Activated CD8-positive, alpha-beta memory T cell treated with anti-CD3 and anti-CD28 coated beads, Interleukin-2, amount 50 U/mL, for 4 hours (primary cell): ENCODE data around the gene SREBF1.

ENCODE experiments used
- DNase-seq: peaks from one replicate; pipeline ENCODE4 v3.0.0-alpha.2; 2020

SREBF1 gene

DNA sequence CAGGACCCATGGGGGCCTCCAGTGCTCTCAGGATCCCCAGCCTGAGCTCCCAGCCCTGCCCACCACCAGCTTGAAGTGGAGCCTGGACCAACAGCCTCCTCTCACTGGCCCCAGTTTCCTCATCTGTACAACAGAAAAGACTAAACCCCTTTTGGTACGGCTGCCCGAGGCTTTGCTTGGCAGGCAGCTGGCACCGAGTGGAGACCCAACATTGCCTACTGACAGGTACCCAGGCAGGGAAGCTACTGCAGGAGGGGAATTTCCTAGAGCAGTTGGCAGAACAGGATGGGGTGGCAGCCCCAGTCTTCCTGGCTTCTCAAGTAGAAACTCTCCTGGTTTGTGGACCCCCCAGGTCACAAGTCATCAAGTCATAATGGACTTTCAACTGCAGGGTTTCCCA lies 14.2 kb downstream of the SREBF1 start:
- no peak for DNase-seq

DNA sequence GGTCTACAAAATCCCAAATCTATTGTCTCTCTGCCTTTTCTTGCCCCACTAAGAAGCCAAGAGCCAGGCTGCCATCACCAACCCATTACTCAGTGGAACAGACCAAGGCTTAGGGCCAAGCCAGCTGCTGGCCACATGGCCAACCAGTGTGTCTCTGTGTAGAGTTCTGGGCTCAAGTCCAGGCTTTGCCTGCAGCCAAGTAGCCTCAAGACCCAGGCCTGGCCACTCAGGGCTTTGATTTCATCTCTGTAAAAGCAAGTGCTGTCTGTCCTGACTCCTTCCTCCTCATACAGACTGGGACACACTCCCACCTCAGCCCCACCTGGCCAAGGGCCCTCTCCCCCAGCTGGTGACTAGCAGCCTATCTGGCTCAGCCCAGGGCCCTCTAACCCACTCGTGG lies 14.6 kb downstream of the SREBF1 start:
- no peak for DNase-seq

DNA sequence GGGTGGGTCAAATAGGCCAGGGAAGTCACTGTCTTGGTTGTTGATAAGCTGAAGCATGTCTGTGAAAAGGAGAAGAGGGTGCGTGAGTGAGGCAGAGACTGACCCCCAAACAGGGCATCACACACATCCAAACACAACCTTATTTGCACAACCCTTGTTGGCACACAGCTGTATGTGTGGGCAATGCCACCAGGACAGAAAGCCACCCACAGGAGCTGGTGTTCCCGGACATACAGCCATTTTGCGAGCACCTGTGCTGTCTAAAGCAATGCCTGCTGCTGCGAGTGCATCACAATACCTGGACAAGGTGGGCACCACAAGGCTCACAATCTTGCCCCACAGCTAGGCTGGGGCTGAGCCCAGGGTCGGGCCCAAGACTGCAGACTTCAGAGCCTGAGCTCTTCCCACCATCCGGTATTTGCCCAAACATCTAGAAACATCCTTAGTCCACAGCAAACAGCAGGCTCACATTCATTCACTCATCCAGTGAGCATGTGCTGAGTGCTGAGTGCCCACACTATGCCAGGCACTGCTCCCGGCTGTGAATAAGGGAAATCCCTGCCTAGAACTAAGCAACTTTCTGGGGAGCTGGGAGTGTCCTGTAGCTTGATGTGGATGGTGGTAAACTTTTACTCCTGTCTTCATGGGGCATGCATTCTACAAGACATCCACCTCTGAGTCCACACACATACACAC lies 16.2 kb downstream of the SREBF1 start:
- DNase-seq, result no peak

DNA sequence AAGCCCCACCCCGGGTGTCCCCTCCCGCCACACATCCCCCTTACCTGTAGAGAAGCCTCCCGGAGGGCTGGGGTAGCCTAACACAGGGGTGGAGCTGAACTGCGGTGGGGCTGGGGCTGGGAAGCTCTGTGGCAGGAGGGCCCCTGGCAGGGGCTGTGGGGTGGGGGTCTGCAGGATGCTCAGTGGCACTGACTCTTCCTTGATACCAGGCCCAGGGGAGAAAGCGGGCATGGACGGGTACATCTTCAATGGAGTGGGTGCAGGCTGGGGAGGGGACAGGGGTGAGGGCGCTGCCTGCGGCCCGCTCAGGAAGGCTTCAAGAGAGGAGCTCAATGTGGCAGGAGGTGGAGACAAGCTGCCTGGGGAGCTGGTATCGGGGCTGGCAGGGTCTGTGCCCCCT lies 16.7 kb downstream of the SREBF1 start:
- DNase-seq, result no peak

DNA sequence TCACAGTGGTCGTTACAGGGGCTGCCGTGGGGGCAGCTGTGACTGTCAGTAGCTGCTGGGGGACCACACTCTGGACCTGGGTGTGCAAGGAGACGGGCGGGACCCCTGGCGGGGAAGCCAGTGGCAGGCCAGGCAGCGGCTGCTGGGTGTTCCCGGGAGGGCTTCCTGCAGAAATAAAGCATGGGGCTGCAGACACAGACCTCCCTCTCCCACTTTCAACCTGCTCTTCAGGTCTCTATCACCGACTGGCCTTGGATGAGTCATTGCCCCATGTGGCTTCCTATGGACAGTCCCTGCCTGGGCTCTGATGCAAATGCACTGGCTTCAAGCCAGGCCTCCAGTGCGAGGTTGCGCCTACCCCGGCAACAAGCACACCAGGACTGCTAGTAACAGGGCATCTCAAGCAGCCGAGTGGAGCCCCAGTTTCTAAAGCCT lies 17.2 kb downstream of the SREBF1 start:
- peak; percentile 59 for DNase-seq

DNA sequence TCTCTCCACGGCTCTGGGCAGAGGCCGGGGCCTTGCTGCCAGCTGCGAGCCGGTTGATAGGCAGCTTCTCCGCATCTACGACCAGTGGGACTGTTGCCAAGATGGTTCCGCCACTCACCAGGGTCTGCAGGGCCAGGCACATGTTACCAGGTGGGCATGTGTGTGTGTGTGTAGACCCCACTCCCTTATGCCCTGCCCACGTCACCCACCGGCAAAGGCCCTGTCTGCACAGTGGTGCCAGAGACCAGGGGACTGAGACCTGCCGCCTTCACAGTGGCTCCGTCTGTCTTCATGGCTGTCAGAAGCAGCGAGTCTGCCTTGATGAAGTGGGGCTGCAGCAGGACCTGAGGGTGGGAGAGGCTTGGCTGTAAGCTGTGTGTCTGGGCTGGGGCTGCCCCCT lies 17.7 kb downstream of the SREBF1 start:
- DNase-seq, result no peak

DNA sequence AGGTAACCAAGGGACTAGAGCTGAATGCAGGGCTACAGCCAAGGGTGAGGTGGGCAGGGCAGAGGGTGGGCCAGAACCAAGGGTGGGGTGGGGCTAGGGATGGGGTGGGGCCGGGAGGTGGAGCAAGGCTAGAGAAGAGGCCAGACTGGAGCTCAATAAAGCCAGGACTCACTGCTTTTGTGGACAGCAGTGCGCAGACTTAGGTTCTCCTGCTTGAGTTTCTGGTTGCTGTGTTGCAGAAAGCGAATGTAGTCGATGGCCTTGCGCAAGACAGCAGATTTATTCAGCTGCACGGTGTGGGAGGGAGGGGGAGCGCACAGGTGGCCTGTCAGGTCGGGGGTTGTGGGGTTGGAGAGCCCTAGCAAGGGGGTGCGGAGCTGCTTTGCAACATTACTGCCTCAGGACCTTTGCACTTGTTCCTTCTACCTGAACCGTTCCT lies 18.7 kb downstream of the SREBF1 start:
- no peak for DNase-seq

DNA sequence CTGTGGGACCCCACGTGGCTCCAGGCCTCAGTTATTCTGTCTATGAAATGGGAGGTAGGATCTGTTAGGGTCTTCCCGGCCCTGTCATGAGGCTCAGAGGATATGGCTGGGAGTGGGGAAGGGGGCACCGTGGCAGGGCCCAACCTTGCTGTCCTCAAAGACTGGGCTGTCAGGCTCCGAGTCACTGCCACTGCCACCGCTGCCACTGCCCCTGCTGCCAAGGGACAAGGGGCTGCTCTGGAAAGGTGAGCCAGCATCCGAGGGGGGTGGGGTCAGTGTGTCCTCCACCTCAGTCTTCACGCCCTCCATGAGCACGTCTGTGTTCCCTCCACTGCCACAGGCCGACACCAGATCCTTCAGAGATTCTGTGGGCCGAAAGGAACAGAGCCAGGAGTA lies 19.2 kb downstream of the SREBF1 start:
- no peak for DNase-seq

DNA sequence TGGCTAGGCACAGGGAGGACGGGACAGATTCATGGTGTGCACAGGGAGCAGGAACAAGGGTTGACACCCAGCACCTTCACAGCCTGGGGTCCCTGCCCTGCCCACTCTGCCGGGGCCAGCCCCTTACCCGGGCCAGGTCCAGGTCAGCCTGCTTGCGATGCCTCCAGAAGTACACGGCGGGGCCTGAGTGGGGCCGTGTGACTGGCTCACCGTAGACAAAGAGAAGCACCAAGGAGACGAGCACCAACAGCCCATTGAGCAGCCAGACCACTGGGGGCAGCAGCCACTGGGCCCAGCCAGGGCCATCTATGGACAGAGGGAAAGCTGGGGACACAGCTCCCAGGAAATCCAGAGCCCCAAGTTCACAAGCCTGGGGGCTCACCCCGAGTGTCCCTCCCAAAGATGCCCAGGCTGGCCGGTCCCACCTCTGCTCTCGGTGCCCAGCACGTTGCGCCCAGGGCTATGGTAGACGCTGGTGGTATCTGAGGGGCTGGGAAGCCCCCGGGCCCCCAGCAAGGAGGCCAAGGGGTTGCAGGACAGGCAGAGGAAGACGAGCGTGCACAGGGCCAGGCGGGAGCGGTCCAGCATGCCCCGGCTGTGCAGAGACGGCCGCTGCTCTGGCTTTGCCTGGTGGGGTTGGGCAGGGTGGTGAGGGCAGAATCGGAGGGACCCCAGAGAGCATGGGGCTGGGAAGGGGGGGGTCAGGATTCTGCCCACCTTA lies 19.8 kb downstream of the SREBF1 start:
- DNase-seq, result no peak

DNA sequence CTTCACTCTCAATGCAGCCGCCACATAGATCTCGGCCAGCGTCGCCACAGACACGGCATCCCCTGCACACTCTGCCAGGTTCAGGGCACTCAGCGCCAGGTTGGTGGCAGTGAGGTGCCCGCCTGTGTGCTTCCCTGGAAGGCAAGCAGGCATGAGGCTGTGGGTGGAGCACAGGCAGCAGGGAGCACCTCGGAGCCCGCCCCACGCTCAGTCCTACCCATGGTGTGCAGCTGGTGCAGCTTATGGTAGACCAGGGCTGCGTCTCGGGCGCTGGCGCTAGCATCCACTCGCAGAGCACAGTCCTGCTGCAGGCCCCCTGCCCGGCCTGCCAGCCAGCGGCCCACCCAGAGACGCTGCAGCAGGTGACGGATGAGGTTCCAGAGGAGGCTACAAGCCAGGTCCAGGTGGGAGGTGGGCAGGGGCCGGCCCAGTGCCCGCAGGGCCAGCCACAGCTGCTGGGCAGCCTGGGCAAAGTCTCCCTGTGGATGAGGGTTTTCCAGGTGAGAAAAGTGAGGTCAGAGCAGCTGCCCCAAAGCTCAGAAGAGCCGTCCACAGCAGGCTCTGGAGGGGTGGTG lies 20.5 kb downstream of the SREBF1 start:
- no peak for DNase-seq

DNA sequence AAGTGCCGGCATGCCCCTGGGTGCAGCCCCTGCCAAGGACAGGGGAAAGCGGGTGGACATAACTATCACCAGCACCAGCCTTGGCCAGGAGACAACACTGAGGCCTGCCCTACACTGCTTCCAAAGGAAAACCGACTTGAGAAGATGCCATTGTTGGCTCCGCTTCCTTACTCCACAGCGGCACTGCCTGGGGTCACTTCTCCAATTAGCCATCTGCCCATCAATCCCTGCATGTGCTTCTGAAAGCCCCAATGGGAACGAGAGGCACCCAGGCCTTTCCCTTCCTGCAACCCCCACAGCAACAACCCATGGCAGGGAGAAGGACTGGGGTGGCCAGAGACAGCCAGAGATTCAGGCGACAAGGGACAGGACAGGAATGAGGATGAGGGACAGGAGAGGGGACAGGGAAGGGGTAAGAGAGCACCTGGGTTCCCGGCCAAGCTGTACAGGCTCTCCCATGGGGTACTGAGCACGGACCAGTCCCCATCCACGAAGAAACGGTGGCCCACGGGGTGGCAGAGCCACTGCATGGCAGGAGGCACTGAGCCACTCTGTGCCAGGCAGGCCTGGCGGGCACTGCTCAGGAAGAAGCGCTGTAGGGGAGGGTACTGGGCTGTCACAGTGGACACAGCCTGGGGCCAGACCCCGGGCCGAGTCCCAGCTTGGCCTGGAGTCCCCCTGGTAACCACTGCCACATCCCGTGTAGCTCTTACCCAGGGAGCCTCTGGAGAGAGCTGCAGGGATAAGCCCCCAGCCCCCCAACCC lies 21.2 kb downstream of the SREBF1 start:
- DNase-seq, result no peak

DNA sequence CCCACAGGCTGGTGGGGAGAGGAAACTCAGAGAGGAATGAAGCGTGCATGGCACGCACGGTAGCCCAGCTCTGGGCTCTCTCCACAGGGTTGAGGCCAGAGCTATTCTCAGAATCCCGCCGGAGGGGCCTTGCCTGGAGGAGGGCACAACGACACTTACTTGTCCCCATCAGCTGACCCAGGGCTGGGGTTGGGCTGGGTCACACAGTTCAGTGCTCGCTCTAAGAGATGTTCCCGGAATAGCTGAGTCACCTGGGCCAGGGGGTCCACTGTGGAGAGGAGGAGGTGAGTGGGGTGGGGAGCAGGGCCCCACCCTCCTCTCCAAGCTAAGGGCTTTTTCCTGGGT lies 21.8 kb downstream of the SREBF1 start:
- DNase-seq, result no peak

DNA sequence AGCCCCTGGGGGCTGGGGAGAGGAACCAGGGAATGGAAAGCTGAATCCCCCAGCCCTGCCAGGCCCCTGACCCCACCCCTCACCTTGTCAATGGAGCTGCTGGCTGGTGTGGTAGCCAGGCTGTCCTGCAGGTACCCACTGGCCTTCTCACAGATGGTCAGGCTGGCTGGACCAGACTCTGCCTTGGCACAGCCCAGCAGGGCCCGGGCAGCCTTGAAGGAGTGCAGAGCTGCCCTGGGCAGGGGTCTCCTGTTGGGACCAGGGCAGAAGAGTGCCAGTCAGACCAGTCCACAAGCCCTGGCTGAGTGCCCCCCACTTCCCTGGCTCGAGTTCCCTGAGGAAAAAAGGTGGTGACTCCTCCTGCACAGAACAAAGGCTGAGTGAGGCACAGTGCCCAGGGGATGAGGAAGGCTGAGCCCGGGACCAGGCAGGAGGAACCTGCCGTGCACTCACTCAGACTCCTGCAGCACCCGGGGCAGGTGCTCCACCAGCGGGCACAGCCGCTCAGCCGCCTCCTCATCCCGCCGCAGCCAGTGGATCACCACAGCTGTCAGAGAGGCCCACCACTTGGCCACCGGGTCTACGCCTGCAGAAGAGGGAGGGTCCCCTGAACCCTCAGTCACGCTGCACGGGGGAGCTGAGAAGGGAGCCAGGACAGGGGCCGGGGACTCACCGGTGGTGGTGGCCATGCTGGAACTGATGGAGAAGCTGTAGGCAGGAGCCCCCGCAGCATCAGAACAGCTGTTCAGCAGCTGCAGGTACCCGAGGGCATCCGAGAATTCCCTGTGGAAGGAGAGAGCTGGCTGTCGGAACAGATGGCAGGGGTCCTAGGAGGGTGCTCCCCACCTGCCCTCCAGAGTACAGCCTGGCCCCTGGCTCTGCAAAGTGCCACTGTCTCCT lies 22.4 kb downstream of the SREBF1 start:
- DNase-seq, result no peak

DNA sequence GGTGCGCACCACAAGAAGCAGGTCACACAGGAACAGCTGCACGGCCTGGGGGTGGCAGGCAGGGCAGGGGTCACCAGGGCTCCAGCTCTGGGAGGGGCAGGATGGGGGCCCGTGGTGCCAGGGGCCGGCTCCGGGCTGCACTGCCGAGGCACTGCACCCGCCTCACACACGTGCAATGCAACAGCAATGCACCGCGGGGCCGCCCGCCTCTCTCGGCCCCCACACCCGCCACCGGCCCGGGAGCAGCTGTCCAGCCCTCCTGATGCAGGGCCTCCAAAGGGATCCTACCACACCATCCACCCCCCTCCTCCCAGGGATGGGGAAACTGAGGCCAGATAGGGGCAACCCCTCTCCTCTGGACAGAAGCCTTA lies 23.1 kb downstream of the SREBF1 start:
- DNase-seq, result no peak

DNA sequence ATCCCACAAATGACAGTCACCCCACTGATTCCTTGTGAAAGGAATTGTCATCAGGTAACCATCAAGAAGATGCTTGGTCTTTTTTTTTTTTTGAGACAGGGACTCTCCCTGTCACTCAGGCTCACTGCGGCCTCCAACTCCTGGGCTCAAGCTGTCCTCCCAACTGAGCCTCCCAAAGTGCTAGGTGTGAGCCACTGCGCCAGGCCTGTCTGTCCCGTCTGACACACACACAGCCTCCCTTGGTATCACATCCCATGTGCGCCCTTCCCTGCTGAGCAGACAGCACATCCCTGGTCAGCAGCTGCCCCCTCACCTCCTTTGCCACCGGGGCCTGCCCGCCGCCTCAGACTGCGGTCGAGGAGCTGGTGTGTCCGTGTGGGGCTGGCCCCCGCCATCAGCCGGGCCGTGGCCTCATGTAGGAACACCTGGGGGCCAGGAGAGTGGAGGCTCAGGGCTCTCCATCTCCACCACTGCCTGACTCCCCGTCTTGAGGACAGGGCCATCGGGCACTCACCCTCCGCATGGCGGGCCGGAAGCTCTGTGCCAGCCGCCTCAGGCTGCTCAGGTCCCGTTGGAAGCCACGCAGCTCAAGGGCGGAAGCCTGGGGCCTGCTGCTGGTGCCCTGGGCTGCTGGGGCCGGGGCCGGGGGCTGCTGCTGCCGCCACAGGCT lies 23.6 kb downstream of the SREBF1 start:
- DNase-seq, result no peak

DNA sequence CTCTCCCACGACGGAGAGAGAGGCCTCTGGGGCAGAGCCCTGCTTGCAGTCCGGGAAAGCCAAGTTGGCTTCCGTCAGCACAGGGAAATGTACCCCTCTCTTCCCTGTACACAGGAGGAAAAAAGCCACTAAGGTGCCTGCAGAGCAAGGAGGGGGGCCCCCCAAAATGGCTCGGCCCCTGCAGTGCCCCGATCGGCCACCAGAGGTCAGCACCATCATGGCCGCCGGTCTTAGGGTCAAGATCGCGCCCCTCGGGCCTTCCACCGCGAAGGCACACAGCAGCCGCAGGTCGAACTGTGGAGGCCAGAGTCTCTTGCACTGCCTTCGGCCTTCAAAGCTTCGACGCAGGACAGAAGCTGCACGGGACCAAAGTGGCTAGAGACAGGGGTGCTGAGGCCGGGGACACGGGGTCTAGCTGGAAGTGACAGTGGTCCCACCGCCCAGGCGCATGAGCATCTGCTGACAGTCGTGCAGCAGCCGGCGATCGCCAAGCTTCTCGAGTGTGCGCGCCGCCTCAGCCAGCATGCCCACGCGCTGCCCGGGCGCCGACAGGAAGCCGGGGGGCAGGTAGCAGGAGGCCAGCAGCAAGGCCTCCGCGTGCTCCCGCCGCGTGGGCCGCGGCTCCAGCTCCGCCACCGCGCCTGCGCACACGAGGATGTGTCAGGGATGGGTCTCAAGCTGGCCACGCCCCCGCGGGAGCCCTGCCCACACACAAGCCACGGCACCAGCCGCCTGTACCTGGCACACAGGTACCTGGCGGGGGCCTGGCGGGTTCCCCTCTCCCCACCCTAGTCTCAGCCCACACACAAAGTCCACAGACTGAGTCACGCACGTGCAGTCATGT lies 24.4 kb downstream of the SREBF1 start:
- DNase-seq, result peak; percentile 74

DNA sequence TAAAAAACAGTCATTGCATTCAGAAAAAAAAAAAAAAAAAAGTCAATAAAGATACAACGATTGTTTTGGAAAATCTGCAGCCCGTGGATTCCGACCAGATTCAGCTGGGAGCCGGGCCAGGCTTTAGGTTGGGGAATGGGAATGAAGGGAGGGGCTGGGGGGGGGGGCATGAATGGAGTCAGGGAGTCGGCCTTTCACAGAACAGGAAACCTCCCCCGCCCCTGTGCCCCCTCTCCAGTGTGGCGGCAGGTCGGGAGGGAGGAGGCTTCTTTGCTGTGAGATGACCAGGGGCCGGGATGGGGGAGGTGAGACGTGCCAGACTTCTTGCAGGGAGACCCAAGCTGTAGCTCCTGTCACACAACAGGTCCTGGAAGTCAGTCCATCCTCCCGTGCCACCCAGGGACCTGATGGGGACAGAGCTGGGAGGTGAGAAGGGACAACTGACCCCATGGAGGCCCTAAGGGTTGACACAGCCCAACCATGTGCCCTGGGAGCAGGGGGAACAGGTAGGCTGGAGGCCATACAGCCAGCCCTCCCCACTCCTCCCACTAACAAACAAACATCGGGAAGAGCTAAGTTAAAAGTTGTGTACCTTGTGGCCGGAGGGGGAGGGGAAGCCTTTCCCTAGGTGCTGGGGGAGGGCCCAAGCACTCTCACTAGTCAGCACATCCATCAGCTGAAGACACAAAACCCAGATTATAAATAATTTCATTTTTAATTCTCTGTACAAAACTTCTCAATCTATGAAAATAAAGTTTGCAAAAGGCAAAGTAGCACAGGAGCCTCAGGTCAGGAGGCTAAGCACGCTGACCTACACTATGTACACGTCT lies 25.2 kb downstream of the SREBF1 start:
- DNase-seq, result no peak

DNA sequence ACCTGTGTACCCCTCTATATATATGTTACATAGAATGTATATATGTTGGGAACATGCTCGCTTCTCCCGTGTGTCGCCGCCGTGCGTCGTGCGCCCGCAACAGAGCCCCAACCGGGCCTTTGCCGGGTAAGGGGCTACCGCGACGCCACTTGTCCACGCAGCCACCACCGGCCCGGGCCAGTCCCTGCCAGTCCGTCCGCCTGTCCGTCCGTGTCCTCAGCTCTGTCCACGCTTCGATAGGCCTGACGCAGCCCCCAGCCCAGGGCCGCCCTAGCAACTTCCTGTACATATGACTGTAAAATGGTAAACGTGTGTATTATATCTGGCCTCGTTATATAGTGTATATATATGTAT lies 25.9 kb downstream of the SREBF1 start:
- no peak for DNase-seq

DNA sequence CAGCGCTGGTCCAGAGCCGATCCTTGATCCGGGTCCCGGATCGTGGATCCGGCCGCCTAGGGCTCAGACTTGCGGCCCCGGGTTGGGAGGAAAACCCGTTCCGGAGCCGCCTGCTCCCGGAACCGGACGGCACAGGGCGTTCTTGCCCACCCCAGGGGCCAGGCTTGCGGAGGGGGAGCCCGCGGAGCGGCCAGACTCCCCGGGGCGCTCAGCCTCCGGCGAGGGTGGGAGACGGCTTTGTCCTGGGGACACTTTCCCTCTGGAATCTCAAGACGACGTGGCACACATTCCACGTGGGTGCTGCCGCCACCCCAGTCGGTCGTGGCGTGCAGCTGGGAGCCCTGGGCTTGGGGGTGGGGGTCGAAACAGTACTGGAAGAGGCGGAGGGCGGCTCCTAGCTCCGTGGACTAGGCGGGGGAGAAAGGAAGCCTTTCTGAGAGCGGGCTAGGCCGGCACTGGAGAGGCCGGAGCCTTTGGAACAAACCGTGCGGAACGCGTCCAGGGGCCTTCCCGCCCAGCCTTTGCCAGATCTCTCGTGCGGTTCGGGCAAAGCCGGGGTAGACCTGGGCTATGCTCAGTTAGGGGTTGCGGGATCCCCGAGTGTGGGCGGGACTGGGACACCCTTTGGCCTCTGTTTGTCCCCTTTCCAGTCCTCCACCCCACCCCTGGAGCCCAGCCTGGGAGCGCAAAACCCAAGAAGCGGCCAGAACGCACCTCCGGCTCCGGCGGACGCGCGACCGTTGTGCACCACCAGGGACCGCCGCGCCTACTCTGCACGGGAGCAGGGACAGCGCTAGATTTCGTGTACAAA lies 26.5 kb downstream of the SREBF1 start:
- no peak for DNase-seq
